Eye (tissue), 1 donor: ENCODE results near the gene KLHL18.
"Not testable (repeated sequence)": the region's sequence is repeated elsewhere in the genome, so short reads cannot be mapped to it uniquely, and the experiment has no call there.

ENCODE experiments used
- DNase-seq: peaks from one replicate; pipeline ENCODE4 v3.0.0-alpha.2; 2015

KLHL18 gene

GRCh38 chr3:47315069-47315647 lies 32.4 kb downstream of the KLHL18 start:
- DNase-seq, result no peak

- not testable (repeated sequence) for DNase-seq
These were observed 33.4 kb downstream of the KLHL18 start for GRCh38 chr3:47316151-47316550.

- DNase-seq, result no peak
These were observed 36.2 kb downstream of the KLHL18 start for GRCh38 chr3:47318916-47319315.

- DNase-seq, result no peak
These were observed 37.2 kb downstream of the KLHL18 start for GRCh38 chr3:47319956-47320355.

- no peak for DNase-seq
These were observed 40.9 kb downstream of the KLHL18 start for GRCh38 chr3:47323431-47324277.

- DNase-seq, result peak; percentile 92
These were observed 41.6 kb downstream of the KLHL18 start for GRCh38 chr3:47324278-47324865.

- no peak for DNase-seq
These were observed 51.2 kb downstream of the KLHL18 start for GRCh38 chr3:47333907-47334306.

- no peak for DNase-seq
These were observed 54.9 kb downstream of the KLHL18 start for GRCh38 chr3:47337656-47338055.

GRCh38 chr3:47339951-47340350 lies 57.2 kb downstream of the KLHL18 start:
- no peak for DNase-seq

- DNase-seq, result no peak
These were observed 58.1 kb downstream of the KLHL18 start for GRCh38 chr3:47340866-47341265.

GRCh38 chr3:47342151-47342550 lies 59.4 kb downstream of the KLHL18 start:
- DNase-seq, result no peak

GRCh38 chr3:47342812-47343211 lies 60.1 kb downstream of the KLHL18 start:
- no peak for DNase-seq

- no peak for DNase-seq
These were observed 60.8 kb downstream of the KLHL18 start for GRCh38 chr3:47343471-47343971.

- DNase-seq, result no peak
These were observed 62.2 kb downstream of the KLHL18 start for GRCh38 chr3:47344971-47345370.

- DNase-seq, result no peak
These were observed 64.6 kb downstream of the KLHL18 start for GRCh38 chr3:47347217-47347801.

- no peak for DNase-seq
These were observed 65.8 kb downstream of the KLHL18 start for GRCh38 chr3:47348411-47349154.

GRCh38 chr3:47355010-47355409 lies 72.3 kb downstream of the KLHL18 start:
- no peak for DNase-seq

GRCh38 chr3:47356201-47356600 lies 73.5 kb downstream of the KLHL18 start:
- no peak for DNase-seq

- no peak for DNase-seq
These were observed 76.6 kb downstream of the KLHL18 start for GRCh38 chr3:47359323-47359722.

- not testable (repeated sequence) for DNase-seq
These were observed 77.4 kb downstream of the KLHL18 start for GRCh38 chr3:47360110-47360517.

GRCh38 chr3:47362701-47363100 lies 80.0 kb downstream of the KLHL18 start:
- no peak for DNase-seq
